Gastroesophageal sphincter (tissue), 4 donors: ENCODE results near the gene CELSR1. TPM values are rescaled to one million over a fixed set of nuclear protein-coding genes. Genes with fewer than 3 reads are reported as not detected.

ENCODE experiments used
- ATAC-seq: fragments of 150-250 bp; one replicate; pipeline ENCODE4 v1.9.1; 2016; ENCODE audit warnings: mild to moderate bottlenecking, moderate library complexity
- H3K27ac ChIP-seq, 4 donors: fragments of 200-600 bp; sonication (generic) in 3 of 4; 1 replicate in 3 of 4; 2 replicates in 1 of 4; pipeline ENCODE4 v1.5.1; 2016 to 2019
- H3K27me3 ChIP-seq: fragments of 200-600 bp; sonication (generic); one replicate; pipeline ENCODE4 v1.5.1; 2019
- H3K36me3 ChIP-seq, 2 donors: fragments of 200-600 bp; sonication (generic); one replicate each; pipeline ENCODE4 v1.5.1; 2019; ENCODE audit warnings: control low read depth in 1 of 2
- H3K4me1 ChIP-seq, 3 donors: fragments of 200-600 bp; sonication (generic); 1 replicate in 2 of 3; 2 replicates in 1 of 3; pipeline ENCODE4 v1.5.1; 2016 to 2019; ENCODE audit warnings: control low read depth in 2 of 3
- H3K4me3 ChIP-seq, 2 donors: fragments of 200-600 bp; sonication (generic); one replicate each; pipeline ENCODE4 v1.5.1; 2019; ENCODE audit warnings: mild to moderate bottlenecking in 1 of 2, moderate library complexity in 1 of 2
- H3K9me3 ChIP-seq, 3 donors: fragments of 200-600 bp; sonication (generic); one replicate each; pipeline ENCODE4 v1.5.1; 2017 to 2019; ENCODE audit warnings: control low read depth in 2 of 3
- EP300 ChIP-seq: sonication (generic); formaldehyde crosslinking; IDR thresholded peaks from one replicate; pipeline ENCODE4 v1.6.1; 2017; ENCODE audit warnings: antibody characterized with exemption, mild to moderate bottlenecking
- POLR2A ChIP-seq, 2 donors: fragments of 450-650 bp; IDR thresholded peaks; one replicate each; pipeline ENCODE4 v1.6.1; 2017; ENCODE audit warnings: antibody characterized with exemption in 2 of 2, mild to moderate bottlenecking in 2 of 2, moderate library complexity in 1 of 2
- POLR2AphosphoS5 ChIP-seq: sonication (generic); formaldehyde crosslinking; IDR thresholded peaks from one replicate; pipeline ENCODE4 v1.6.1; 2017; ENCODE audit warnings: antibody characterized with exemption
- WGBS, 2 donors: methylation state at CpG; one replicate each; pipeline ENCODE4 v1.1.5; 2018; ENCODE audit warnings: low coverage in 1 of 2; 5-methylcytosine and 5-hydroxymethylcytosine counted together
- total RNA-seq, 4 donors: library from RNA; depleted of rRNA; stranded (reverse); fragments of >200 nt; gene quantifications; one replicate each; pipeline ENCODE4 v1.1.0, GENCODE V29; 2016
- TF ChIP-seq, protein P1 (sequence below), 4 experiments: fragments of 200-600 bp in 2 of 4; fragments of 450-650 bp in 2 of 4; sonication (generic) in 1 of 4; IDR thresholded peaks; one replicate each; pipeline ENCODE4 v1.5.1; 2017 to 2019; ENCODE audit warnings: antibody characterized with exemption in 4 of 4, mild to moderate bottlenecking in 2 of 4, moderate library complexity in 2 of 4

CELSR1 gene
- total RNA-seq, 4 donors from 2014 or later: 1.7 to 4.8 (median 4.3) TPM

DNA sequence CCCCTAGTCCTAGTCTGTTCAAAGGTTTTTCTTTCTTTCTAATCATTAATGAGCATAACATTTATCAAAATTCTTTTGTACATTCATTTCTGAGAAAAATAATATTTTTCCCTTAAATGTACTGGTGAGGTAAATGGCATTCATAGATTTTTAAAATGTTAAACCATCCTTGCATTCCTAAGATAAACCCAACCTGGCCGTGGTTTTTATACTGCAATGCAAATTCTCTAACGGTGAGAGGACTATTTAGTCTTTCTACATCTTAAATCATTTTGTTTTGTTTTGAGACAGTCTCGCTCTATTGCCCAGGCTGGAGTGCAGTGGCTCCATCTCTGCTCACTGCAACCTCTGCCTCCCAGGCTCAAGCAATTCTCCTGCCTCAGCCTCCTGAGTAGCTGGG is 161.3 kb downstream of the CELSR1 start:
- 96 to 100% methylated on average over 3 of the region's 3 CpGs for WGBS, 2 donors
- Histone ChIP-seq H3K27me3 (peaks cover 18% of the 10 kb centered on the region), H3K27ac (no peak overlapping the region), H3K4me1 (no peaks in the 10 kb centered on the region), H3K36me3 (no peaks in the 10 kb centered on the region), H3K9me3 (peaks cover 0 to 19% (median 0%) of the 10 kb centered on the region in 3 donors), H3K4me3 (no peak overlapping the region)
- ATAC-seq: no peak
- TF ChIP-seq POLR2AphosphoS5 (no peak), POLR2A (IDR thresholded peaks at IDR 0.05) (no peak), EP300 (no peak)
- TF ChIP-seq, protein P1, sequence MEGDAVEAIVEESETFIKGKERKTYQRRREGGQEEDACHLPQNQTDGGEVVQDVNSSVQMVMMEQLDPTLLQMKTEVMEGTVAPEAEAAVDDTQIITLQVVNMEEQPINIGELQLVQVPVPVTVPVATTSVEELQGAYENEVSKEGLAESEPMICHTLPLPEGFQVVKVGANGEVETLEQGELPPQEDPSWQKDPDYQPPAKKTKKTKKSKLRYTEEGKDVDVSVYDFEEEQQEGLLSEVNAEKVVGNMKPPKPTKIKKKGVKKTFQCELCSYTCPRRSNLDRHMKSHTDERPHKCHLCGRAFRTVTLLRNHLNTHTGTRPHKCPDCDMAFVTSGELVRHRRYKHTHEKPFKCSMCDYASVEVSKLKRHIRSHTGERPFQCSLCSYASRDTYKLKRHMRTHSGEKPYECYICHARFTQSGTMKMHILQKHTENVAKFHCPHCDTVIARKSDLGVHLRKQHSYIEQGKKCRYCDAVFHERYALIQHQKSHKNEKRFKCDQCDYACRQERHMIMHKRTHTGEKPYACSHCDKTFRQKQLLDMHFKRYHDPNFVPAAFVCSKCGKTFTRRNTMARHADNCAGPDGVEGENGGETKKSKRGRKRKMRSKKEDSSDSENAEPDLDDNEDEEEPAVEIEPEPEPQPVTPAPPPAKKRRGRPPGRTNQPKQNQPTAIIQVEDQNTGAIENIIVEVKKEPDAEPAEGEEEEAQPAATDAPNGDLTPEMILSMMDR (IDR thresholded peaks at IDR 0.05): no peak

DNA sequence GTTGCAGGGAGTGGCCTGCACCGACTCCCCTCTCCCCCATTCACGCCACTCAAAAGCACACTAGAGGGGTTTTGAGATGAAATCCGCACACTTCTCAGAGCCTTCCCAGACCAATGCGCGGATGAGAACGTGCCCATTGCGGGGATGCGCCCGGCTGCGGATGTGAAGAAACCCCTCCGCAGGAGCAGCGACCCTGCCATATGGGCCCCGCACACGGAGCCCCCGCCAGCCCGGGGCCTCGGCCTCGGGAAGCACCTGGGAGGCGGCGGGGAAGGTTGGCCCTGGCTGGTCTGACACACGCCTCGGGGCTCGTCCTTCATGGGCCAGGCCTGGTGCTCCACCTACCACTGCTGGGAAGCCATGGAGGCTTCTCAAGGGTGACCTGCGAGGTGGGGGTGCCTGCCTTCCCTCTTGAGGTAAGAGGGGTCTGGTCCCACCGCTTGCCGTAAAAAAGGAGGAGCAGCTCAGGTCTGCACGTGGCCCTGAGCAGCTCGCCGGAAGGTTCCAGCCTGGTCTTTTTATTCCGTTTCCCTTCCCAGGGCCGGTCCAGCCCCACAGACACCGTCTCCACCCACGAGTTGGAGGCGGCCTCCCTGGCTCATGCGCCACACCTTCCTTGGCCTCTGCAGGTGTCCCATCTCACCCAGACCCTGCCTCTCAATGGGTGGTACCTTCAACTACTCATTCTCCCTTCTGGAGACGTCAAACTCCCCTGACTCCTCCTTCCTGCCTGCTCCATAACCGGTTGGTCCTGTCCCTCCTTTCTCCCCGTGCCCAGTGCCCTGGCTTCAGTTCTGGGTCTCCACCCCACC is 162.6 kb downstream of the CELSR1 start:
- ATAC-seq: no peak
- Histone ChIP-seq H3K27me3 (peaks cover 18% of the 10 kb centered on the region), H3K4me3 (no peak overlapping the region), H3K9me3 (peaks cover 0 to 19% (median 0%) of the 10 kb centered on the region in 3 donors), H3K4me1 (no peaks in the 10 kb centered on the region), H3K36me3 (no peaks in the 10 kb centered on the region), H3K27ac (no peak overlapping the region)
- 92 to 98% methylated on average over 10 to 13 of the region's 38 CpGs for WGBS, 2 donors
- no peak for TF ChIP-seq EP300
- TF ChIP-seq POLR2A (IDR thresholded peaks at IDR 0.05): no peak
- TF ChIP-seq POLR2AphosphoS5: no peak
- TF ChIP-seq, protein P1 (IDR thresholded peaks at IDR 0.05): no peak

DNA sequence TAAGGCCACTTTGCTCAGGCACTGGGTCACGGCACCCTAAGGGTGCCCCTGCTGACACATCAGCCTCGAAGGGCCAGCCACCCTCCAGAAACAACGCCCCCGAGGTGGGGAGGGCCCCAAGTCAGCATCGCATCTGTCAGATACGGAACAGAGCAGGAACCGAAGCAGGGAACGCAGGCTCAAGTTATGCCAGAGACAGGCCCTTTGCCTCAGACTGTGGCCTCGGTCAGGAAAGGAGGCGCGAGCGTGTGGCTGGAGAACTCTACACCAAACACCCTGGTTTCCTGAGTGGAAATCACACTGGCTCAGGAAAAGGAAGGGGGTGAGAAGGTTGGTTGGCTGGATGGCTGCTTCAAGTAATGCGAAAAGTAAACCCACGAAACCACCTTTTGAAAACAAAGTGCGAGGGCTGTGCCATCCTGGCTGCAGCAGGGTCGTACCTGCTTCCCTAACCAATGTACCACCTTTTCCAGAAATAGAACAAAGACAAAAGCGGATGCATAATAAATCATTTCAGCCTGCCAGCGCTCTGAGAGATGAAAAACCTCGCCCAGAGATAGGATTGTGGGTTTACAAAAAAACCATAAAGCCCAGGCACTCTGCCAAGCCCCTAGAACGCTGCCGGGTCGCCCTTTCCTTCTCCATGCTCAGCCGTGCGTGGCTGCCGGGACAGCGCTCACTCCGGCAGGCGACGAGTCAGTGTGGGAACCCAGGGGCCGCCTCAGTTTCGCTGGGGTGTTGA is 163.3 kb downstream of the CELSR1 start:
- 68 to 71% methylated on average over 4 to 7 of the region's 31 CpGs for WGBS, 2 donors
- no peak for ATAC-seq
- H3K27ac ChIP-seq: no peak overlapping the region
- H3K27me3 ChIP-seq: peaks cover 18% of the 10 kb centered on the region
- TF ChIP-seq EP300 (no peak), POLR2AphosphoS5 (no peak), POLR2A (IDR thresholded peaks at IDR 0.05) (no peak)
- TF ChIP-seq, protein P1 (IDR thresholded peaks at IDR 0.05): no peak
- H3K9me3 ChIP-seq: peaks cover 0 to 19% (median 0%) of the 10 kb centered on the region in 3 donors
- no peaks in the 10 kb centered on the region for H3K36me3 ChIP-seq
- no peak overlapping the region for H3K4me3 ChIP-seq
- H3K4me1 ChIP-seq: no peaks in the 10 kb centered on the region

DNA sequence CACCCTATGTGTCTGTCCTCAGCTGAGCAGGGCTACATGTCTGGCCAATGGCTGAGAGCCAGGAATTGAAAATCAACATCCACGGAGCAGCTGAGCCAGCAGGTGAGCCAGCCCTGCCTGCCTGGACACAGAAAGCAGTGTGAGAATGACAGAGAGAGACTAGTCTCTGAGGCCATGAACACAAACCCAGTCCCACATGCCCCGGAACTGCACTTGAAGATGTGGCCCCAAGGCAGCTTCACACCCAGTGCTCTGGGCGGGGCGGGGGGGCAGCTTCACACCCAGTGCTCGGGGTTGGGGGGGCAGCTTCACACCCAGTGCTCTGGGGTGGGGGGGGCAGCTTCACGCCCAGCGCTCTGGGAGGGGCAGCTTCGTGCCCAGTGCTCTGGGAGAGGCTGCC is 164.3 kb downstream of the CELSR1 start:
- 17% methylated on average over 1 of the region's 8 CpGs; no CpG with 5 or more reads in 1 of the 2 donors for WGBS, 2 donors

More for the DNA sequence above, 164.3 kb downstream of the CELSR1 start:
- Histone ChIP-seq H3K9me3 (peaks cover 0 to 19% (median 0%) of the 10 kb centered on the region in 3 donors), H3K4me1 (no peaks in the 10 kb centered on the region), H3K4me3 (no peak overlapping the region), H3K36me3 (no peaks in the 10 kb centered on the region), H3K27ac (no peak overlapping the region), H3K27me3 (peaks cover 19% of the 10 kb centered on the region)
- no peak for ATAC-seq
- TF ChIP-seq POLR2AphosphoS5: no peak
- no peak for TF ChIP-seq EP300
- TF ChIP-seq, protein P1 (IDR thresholded peaks at IDR 0.05): no peak
- no peak for TF ChIP-seq POLR2A (IDR thresholded peaks at IDR 0.05)
